GM12873 (cell line): ENCODE data around the gene KRT12.

Source experiments
- TF ChIP-seq, protein P1 (sequence below): IDR thresholded peaks from 2 replicates; pipeline ENCODE4 v1.5.1; 2012; ENCODE audit warnings: low read depth, mild to moderate bottlenecking, moderate library complexity, low read length, control low read depth; ENCODE audit not compliant: insufficient read depth; ENCODE audit errors: missing control alignments

The KRT12 gene

DNA sequence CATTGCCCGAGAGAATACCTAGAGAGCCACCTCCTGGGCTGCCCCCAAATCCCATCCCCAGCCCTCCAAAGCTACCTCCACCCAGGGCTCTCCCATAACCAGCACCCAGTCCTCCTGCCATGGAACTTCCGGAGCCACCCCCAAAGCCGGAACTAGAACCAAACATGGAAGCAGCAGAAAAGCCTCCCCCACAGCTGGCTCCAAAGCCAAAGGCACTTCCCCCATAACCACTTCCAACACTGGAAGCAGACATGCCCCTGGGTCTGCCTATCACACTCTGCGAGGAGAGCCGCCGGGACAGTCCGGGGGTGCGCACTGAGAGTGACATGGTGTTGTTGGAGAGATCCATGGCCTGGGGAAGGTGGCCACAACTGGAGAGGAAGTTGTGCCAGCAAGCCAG lies at the start of gene KRT12:
KRT12 (minus strand) TSS at position 386 of the 400 bp plus-strand sequence; CDS start at position 349, 37 bp downstream.
- TF ChIP-seq, protein P1, sequence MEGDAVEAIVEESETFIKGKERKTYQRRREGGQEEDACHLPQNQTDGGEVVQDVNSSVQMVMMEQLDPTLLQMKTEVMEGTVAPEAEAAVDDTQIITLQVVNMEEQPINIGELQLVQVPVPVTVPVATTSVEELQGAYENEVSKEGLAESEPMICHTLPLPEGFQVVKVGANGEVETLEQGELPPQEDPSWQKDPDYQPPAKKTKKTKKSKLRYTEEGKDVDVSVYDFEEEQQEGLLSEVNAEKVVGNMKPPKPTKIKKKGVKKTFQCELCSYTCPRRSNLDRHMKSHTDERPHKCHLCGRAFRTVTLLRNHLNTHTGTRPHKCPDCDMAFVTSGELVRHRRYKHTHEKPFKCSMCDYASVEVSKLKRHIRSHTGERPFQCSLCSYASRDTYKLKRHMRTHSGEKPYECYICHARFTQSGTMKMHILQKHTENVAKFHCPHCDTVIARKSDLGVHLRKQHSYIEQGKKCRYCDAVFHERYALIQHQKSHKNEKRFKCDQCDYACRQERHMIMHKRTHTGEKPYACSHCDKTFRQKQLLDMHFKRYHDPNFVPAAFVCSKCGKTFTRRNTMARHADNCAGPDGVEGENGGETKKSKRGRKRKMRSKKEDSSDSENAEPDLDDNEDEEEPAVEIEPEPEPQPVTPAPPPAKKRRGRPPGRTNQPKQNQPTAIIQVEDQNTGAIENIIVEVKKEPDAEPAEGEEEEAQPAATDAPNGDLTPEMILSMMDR = no peak

DNA sequence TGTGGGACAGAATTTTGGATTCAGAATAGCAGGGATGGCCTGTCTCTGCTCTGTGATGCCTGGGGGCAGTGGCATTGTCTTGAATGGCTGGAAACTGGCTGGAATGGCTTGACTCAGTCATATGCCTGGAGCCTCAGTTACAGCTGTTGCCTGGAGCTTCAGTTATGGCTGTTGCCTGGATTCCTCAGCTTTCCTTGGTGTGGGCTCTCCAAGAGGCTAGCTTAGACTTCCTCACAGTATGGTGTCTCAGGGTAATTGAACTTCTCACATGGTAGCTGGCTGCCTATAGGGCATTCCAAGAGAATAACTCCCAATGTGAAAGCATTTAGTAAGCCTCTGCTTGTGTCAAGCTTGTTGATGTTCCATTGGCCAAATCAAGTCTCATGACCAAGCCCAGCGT lies 49.3 kb upstream of the KRT12 start:
- TF ChIP-seq, protein P1 = no peak

DNA sequence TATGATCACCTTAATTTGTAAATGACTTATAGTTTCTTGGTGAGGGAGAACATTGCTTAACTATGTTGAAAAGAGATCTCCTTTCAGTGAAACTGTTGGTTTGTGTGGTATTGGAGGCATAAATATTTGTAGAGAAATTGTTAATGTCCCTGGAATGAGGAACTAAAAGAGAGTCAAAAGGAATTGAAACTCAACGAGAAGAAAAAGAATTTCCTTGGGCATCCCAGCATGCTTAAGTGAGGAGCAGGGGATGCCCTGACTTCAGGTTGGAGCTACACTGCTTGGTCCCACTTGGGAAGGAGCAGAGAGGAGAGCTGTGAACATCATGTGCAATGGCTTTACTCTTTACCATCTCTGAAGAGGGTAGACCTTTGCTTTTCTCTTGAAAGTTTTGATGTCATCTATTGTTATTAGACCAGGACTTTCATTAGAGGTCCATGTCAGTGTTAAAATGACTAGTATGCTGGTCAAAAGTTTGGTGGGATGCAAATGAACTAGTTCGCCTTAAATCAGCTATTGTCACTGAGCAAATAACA lies 48.8 kb upstream of the KRT12 start:
- TF ChIP-seq, protein P1 = no peak

DNA sequence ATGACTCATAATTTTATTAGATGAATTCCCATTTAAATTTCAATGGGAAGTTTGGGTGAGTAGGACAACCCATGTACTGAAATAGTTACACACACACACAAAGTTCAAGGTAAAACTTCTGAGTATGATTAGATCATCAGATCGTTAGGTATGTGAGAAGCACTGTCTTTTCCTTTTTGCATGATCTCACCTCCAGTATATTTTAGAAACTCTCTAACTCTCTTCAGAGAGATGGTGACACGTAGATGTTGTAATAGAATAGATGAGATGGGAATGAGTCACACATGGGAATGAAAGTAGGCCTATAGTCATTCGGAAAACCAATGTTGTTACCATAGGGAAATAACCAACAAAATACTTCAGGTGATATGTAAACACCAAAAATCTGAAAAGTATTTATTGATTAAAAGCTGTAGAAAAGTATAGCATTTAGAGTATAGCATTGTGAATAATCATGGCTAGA lies 48.2 kb upstream of the KRT12 start:
- TF ChIP-seq, protein P1 = no peak

DNA sequence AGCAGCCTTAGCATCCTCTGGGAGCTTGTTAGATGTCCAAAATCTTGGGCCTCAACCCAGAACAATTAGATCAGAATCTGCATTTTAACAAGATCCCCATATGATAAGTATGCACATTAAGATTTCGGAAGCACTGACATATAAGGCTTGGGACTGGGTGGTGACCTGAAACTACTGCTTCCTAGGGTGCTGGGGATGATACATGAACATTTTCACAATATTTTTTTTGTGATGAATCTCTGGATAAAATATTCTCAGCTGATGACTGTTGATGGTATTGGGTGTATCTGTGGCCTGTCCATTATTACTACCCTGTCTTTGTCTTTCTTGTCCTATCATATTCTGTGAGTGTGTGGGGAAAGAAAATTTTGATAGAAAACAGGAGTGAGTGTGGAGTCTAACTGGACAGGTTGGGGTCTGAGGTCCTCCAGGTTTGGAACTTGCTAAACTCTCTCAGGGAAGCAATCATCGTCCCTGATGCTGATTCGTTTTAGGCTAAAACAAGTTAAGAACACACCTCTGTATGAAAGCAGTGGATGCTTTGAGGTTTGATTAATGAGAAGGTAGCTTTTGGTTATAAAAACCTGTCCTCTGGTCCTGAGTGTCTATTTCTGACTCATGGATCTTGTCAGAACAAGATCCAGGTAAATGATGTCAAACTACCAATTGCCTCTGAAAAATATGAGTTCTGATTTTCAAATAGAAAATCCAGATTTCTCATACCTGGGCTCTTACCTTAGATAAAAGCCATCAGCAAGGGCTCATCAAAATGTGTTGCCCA lies 47.2 kb upstream of the KRT12 start:
- TF ChIP-seq, protein P1 = no peak

DNA sequence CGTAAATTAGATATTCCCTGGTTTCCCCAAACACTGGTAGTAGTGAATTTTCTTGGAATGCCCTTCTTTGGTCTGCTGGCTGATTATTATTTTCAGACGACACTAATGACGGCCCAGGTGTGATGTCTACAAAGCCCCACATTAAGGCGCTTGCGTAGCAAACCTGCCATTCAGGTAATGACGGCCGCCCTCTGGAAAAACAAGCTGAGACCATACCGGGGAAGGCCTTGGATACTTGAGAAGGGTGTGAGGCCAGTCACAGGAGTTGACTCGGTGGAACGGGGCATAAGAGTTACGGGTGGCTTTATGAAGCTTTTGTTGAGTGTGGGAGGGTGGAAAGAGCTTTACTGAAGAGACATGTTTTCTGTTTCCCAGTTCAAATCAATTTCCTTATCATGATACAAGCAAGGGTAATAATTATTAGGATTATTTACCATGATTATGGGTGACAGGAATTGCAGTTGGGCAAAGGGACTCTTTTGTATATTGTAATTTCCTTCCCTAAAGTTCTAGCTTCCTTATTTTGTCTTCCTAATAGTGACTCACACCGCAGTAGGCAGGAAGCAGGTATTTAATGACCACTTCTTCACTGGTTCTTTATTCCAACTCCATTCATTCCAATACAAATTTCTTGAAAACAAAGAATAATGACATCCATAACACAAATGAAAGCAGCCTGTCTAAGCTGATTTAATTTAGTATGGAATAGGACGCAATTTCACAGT lies 45.6 kb upstream of the KRT12 start:
- TF ChIP-seq, protein P1 = no peak

DNA sequence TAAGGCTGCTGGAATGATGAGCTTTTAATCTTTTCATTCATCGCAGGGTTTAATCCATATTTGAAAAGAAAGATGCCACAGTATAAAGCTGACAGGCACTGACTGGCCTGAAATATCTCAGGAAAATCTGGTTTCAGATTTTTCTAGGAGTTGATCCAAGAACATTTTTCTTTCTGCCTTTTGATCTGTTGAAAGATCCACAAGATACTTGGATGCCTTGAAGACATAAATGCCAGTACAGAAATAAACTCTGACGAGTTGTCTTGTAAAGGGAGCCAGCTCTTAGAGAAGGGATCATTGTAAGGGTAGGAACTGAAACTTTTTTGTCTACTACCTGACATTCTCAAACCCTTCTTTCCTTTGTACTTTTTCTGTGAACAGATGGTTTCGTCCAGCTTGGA lies 43.4 kb upstream of the KRT12 start:
- TF ChIP-seq, protein P1 = no peak
